ENCODE results near the gene ARSB. TPM values are rescaled to one million over a fixed set of nuclear protein-coding genes. Genes with fewer than 3 reads are reported as not detected.
A peak's percentile ranks its signal among the peaks of the same experiment; 100 is the strongest.

Gene ARSB
- total and polyA plus RNA-seq, 2 donors from 2014 or later, result 8.3 to 16.4 TPM

- Histone ChIP-seq H3K9me3 (ENCODE audit: control insufficient read depth in 2 of 3, insufficient read depth in 1 of 3, low read length in 3 of 3) (no peaks in the 10 kb centered on the region), H3K27ac (ENCODE audit: low read depth in 2 of 2, low read length in 2 of 2) (no peak overlapping the region), H3K4me3 (ENCODE audit: low read length in 3 of 3) (no peak overlapping the region), H3K4me1 (ENCODE audit: control insufficient read depth in 2 of 3, insufficient read depth in 2 of 3, low read depth in 1 of 3, low read length in 3 of 3) (no peaks in the 10 kb centered on the region), H3K36me3 (ENCODE audit: control insufficient read depth in 2 of 3, insufficient read depth in 3 of 3, low read length in 3 of 3) (no peaks in the 10 kb centered on the region), H3K9ac (ENCODE audit: low read length in 3 of 3) (no peak overlapping the region), H3K27me3 (ENCODE audit: control insufficient read depth, insufficient read depth, low read length) (no peaks in the 10 kb centered on the region)
- no peak for FAIRE-seq
- DNase-seq, result peak in 3 of 5 donors; percentile 24 to 55 (median 36)
- TF ChIP-seq, protein P1, sequence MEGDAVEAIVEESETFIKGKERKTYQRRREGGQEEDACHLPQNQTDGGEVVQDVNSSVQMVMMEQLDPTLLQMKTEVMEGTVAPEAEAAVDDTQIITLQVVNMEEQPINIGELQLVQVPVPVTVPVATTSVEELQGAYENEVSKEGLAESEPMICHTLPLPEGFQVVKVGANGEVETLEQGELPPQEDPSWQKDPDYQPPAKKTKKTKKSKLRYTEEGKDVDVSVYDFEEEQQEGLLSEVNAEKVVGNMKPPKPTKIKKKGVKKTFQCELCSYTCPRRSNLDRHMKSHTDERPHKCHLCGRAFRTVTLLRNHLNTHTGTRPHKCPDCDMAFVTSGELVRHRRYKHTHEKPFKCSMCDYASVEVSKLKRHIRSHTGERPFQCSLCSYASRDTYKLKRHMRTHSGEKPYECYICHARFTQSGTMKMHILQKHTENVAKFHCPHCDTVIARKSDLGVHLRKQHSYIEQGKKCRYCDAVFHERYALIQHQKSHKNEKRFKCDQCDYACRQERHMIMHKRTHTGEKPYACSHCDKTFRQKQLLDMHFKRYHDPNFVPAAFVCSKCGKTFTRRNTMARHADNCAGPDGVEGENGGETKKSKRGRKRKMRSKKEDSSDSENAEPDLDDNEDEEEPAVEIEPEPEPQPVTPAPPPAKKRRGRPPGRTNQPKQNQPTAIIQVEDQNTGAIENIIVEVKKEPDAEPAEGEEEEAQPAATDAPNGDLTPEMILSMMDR (IDR thresholded peaks at IDR 0.05; ENCODE audit: borderline replicate concordance, extremely low read depth, insufficient read depth), result no peak
- intact Hi-C loops (cut with DNase I), result no loop called here
Measured at GRCh38 chr5:78727786-78728761, 257.0 kb downstream of the ARSB start.

Other genes starting within 250 kb of the ARSB start
- gene DMGDH, start 84.4 kb upstream of the ARSB start, total RNA-seq, result 10.4 TPM
- 39.7 TPM for gene DMGDH, start 84.4 kb upstream of the ARSB start, polyA plus RNA-seq (ENCODE audit: insufficient read depth, low read depth, low replicate concordance)
- gene BHMT2, start 84.5 kb upstream of the ARSB start, total RNA-seq, result 54.8 TPM
- 230 TPM for gene BHMT2, start 84.5 kb upstream of the ARSB start, polyA plus RNA-seq (ENCODE audit: insufficient read depth, low read depth, low replicate concordance)
- 30.7 TPM for gene BHMT, start 126.5 kb upstream of the ARSB start, total RNA-seq
- 270 TPM for gene BHMT, start 126.5 kb upstream of the ARSB start, polyA plus RNA-seq (ENCODE audit: insufficient read depth, low read depth, low replicate concordance)

All from kidney (tissue), 14 donors.